LNCAP (cell line): Measurements from ENCODE around the gene FAM174B.

ENCODE experiments used
- TF ChIP-seq, protein P1 (sequence below): fragments of 450-650 bp; IDR thresholded peaks from 2 replicates; pipeline ENCODE4 v1.5.1; 2017; ENCODE audit warnings: mild to moderate bottlenecking

The FAM174B gene

DNA sequence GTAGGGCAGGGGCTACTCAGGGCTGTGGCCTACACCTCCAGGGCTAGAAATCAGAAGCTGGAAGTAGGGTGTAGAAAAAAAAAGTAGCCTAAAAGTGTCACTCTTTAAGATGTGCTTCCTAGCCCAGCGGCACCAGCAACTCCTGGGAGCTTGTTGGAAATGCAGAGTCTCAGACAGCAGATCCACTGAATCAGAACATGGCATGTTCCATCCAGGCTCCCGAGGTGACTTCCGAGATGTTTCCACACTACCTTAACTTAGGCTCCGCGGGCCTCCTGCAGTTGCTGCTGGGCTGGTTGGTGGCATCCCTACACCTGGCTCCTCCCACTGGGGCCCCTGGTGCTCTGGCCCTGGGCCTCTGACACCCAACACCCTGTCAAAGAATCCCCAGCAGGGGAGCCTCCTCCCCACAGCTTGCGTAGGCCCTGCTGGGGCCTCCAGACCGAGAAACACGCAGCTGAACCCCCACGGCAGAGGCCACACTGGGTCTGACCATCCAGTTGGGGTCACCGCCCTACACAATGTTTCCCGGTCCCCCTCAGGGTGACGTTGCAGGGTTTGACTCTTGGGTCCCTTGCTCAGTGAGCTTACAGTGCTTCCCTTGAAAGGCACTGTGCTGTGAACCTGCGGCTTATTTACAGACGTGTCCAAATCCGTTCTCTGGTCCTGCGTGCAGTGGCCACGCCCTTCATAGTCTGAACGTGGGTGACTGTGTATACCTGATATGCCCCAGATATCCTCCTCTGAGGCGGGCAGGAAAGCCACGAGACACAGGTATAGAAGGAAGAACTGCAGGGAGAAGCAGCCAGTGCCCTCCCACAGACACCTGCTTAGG is 46.5 kb downstream of the FAM174B start:
- TF ChIP-seq, protein P1, sequence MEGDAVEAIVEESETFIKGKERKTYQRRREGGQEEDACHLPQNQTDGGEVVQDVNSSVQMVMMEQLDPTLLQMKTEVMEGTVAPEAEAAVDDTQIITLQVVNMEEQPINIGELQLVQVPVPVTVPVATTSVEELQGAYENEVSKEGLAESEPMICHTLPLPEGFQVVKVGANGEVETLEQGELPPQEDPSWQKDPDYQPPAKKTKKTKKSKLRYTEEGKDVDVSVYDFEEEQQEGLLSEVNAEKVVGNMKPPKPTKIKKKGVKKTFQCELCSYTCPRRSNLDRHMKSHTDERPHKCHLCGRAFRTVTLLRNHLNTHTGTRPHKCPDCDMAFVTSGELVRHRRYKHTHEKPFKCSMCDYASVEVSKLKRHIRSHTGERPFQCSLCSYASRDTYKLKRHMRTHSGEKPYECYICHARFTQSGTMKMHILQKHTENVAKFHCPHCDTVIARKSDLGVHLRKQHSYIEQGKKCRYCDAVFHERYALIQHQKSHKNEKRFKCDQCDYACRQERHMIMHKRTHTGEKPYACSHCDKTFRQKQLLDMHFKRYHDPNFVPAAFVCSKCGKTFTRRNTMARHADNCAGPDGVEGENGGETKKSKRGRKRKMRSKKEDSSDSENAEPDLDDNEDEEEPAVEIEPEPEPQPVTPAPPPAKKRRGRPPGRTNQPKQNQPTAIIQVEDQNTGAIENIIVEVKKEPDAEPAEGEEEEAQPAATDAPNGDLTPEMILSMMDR = no peak

DNA sequence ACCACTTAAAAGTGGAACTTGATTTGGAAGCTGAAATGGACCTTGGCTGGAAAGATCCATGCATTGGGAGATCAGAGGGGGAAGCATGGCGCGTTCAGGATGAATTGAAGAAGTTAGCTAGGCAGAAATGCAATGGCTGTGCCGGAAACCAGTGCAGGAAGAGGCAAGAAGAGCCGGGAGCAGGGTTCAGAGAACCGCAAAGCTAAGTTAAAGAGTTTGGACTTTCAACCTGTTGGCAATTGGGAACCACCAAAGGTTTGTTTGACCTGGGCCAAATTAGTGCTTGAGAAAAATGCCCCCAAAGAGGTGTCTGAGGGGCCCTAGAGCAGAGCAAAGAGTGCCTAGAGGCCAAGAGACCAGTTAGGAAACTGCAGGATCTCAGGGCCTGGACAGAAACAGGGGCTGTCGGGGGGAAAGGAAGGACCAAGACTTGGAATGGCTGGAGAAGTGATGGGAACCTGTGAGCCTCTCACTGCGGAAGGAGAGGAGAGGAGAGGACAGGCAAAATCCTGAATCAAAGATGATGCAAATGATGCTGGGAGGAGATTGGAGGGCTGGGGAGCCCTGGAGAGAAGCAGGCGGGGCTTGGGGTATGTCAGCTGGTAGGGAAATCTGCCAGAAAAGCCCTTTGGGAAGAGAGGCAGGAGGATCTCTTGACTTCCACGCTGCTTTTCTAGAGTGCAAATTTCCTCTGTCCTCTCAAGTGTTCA is 49.3 kb downstream of the FAM174B start:
- TF ChIP-seq, protein P1 = no peak

DNA sequence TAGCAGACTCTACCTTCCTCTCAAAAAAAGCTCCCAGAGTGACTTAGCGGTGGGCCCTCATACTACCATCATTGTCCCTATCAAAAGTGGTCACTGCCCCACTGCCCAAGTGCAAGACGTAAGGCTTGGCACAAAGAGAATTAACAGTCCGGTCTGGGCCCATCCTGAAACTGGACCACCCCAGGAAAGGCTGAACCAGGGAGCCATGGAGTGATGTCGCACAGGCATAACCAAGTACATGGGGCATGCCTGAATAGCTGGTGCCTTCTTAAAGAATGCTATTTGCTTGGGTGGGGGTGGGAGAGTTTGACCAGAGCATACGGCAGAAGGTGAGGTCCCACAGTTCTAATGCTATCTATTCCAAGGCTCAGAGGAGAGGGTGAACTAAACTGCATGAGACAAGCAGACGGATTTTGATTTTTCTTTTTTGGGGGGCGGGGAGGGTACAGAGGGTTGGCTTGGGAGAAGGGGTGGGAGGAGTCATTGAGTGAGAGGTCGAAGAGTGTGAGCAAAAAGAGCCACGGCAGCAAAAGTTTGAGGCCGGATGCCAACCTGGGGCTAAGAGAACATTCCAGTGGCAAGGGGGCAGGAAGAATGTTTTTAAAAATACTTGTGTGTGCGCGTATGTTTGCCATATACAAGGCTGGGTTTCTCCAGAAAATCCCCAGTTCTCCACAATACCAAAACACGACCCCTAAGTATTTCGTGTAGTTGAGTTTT is 50.2 kb downstream of the FAM174B start:
- TF ChIP-seq, protein P1 = no peak

DNA sequence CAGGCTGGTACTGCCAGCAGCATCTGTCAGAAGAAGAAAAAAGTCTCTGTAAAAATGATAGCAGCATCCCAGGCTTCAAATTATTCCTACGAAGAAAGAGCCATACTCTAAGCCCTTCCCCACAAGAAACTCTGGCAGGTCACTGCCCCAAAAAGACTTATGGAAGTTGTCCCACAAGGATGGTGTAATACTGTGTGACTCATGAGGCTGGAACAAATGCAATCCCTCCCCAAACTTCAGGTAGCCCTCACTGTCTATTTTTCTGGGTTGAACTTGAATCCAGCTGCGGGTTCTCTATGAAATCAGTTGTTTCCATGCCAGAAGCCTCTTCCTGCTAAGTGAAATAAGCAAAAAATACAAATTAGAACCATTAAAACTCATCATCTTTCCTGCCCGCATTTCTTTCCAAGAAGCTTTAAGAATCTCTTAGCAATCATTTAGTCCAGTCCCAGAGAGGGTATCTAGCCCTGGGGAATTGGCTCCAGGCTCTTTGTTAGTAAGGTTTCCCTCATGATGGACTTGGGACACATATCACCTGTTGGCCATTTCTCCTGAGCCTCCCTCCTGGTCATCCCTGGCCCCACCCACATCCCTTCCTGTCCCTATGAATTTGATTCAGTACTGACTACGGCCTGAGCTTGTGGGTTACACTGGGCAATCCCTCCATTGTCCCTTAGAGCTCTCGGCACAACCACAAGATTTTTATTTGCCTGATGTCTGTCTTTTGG is 51.7 kb downstream of the FAM174B start:
- TF ChIP-seq, protein P1 = no peak

DNA sequence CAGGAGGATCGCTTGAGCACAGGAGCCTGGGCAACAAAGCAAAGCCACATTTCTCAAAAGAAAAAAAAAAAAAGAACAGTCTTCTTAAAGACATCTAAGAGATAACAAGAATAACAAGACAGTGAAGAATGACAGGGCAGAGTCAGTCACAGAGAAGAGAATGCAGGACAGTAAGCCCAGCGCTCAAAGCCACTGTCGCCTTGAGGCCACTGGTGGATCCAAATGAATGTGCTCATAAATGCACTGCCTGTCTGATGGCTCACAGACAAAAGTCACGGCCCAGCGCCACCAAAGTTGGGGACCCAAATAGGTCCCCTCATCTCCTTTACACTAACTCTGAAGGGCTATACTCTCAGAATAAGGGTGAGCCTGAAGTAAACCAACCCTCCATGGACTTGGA is 52.3 kb downstream of the FAM174B start:
- TF ChIP-seq, protein P1 = no peak

DNA sequence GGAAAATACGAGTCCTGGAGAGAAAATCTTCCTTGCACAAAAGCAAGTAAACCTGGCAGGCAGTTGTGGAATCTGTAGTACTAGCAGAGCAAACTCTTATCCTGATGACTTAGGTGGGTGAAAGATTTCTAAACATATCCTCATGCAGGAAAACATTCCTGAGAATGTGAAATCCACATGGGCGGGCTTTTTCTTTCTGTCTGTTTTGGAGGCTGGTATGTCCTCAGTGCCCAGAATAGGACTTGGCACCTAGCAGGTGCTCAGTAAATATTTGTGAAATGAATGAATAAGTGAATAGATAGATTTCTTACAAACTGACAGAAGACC is 53.3 kb downstream of the FAM174B start:
- TF ChIP-seq, protein P1 = no peak
